SK-N-SH treated with all-trans-retinoic acid at 6 μM for 48 hours (cell line): ENCODE measurements around the gene CSGALNACT2.

Source experiments
- ATAC-seq: fragments of 200-7000 bp; cut with Tn5 transposase; 3 replicates; pipeline ENCODE4 v1.9.1; 2020; ENCODE audit warnings: mild to moderate bottlenecking, moderate library complexity
- ARNTL ChIP-seq: fragments of 450-650 bp; formaldehyde crosslinking; IDR thresholded peaks from 2 replicates; pipeline ENCODE4 v1.5.0; 2020; ENCODE audit warnings: low read depth, mild to moderate bottlenecking, moderate library complexity, borderline replicate concordance
- CSDC2 ChIP-seq: fragments of 250-450 bp; sonication (Bioruptor Pico); IDR thresholded peaks from 2 replicates; pipeline ENCODE4 v1.5.0; 2020; ENCODE audit warnings: mild to moderate bottlenecking, moderate library complexity
- ESRRG ChIP-seq: fragments of 250-450 bp; sonication (Bioruptor Pico); IDR thresholded peaks from 2 replicates; pipeline ENCODE4 v1.6.1; 2021; ENCODE audit warnings: mild to moderate bottlenecking
- GLIS3 ChIP-seq: fragments of 250-450 bp; sonication (Bioruptor Pico); IDR thresholded peaks from 2 replicates; pipeline ENCODE4 v1.5.0; 2020; ENCODE audit warnings: mild to moderate bottlenecking, moderate library complexity
- ISL1 ChIP-seq: fragments of 250-450 bp; sonication (Bioruptor Pico); IDR thresholded peaks from 2 replicates; pipeline ENCODE4 v2.1.2; 2022; ENCODE audit warnings: mild to moderate bottlenecking, moderate library complexity
- OSR1 ChIP-seq: fragments of 250-450 bp; sonication (Bioruptor Pico); IDR thresholded peaks from 2 replicates; pipeline ENCODE4 v1.8.0; 2022; ENCODE audit warnings: moderate library complexity, mild to moderate bottlenecking, inconsistent platforms
- RARB ChIP-seq: fragments of 250-450 bp; sonication (Bioruptor Pico); IDR thresholded peaks from 2 replicates; pipeline ENCODE4 v1.8.0; 2021; ENCODE audit warnings: mild to moderate bottlenecking, moderate library complexity
- SNAI2 ChIP-seq: fragments of 250-450 bp; sonication (Bioruptor Pico); IDR thresholded peaks from 2 replicates; pipeline ENCODE4 v1.5.0; 2020; ENCODE audit warnings: mild to moderate bottlenecking, moderate library complexity
- TCF4 ChIP-seq: fragments of 250-450 bp; sonication (Bioruptor Pico); IDR thresholded peaks from 2 replicates; pipeline ENCODE4 v1.8.0; 2021; ENCODE audit warnings: mild to moderate bottlenecking, moderate library complexity, borderline replicate concordance
- TOX ChIP-seq: fragments of 250-450 bp; sonication (Bioruptor Pico); IDR thresholded peaks from 2 replicates; pipeline ENCODE4 v1.8.0; 2021; ENCODE audit warnings: mild to moderate bottlenecking, moderate library complexity, borderline replicate concordance
- ZC3H10 ChIP-seq: fragments of 250-450 bp; sonication (Bioruptor Pico); IDR thresholded peaks from 2 replicates; pipeline ENCODE4 v1.5.1; 2021; ENCODE audit warnings: mild to moderate bottlenecking, moderate library complexity
- ZFP3 ChIP-seq: fragments of 250-450 bp; sonication (Bioruptor Pico); IDR thresholded peaks from 2 replicates; pipeline ENCODE4 v1.5.0; 2020; ENCODE audit warnings: mild to moderate bottlenecking, moderate library complexity
- ZFP30 ChIP-seq: fragments of 450-650 bp; formaldehyde crosslinking; IDR thresholded peaks from 2 replicates; pipeline ENCODE4 v1.5.0; 2022; ENCODE audit warnings: mild to moderate bottlenecking, moderate library complexity
- ZNF565 ChIP-seq: fragments of 450-650 bp; formaldehyde crosslinking; conservative IDR thresholded peaks from 2 replicates; pipeline ENCODE4 v1.5.0; 2020; ENCODE audit warnings: low read depth, mild to moderate bottlenecking, moderate library complexity
- ZNF8 ChIP-seq: fragments of 450-650 bp; formaldehyde crosslinking; IDR thresholded peaks from 2 replicates; pipeline ENCODE4 v1.5.0; 2020; ENCODE audit warnings: mild to moderate bottlenecking, moderate library complexity
- TF ChIP-seq, protein P1 (sequence below): fragments of 250-450 bp; sonication (Bioruptor Pico); IDR thresholded peaks from 2 replicates; pipeline ENCODE4 v1.8.0; 2020; ENCODE audit warnings: mild to moderate bottlenecking, moderate library complexity, borderline replicate concordance
- TF ChIP-seq, protein P2 (sequence below): fragments of 250-450 bp; sonication (Bioruptor Pico); IDR thresholded peaks from 2 replicates; pipeline ENCODE4 v1.5.0; 2020; ENCODE audit warnings: mild to moderate bottlenecking, moderate library complexity
- TF ChIP-seq, protein P3 (sequence below): fragments of 250-450 bp; sonication (Bioruptor Pico); IDR thresholded peaks from 2 replicates; pipeline ENCODE4 v1.8.0; 2021; ENCODE audit warnings: low read depth, mild to moderate bottlenecking, moderate library complexity, borderline replicate concordance
- TF ChIP-seq, protein P4 (sequence below): fragments of 250-450 bp; sonication (Bioruptor Pico); IDR thresholded peaks from 2 replicates; pipeline ENCODE4 v1.5.1; 2021; ENCODE audit warnings: mild to moderate bottlenecking, moderate library complexity

CSGALNACT2 gene

DNA sequence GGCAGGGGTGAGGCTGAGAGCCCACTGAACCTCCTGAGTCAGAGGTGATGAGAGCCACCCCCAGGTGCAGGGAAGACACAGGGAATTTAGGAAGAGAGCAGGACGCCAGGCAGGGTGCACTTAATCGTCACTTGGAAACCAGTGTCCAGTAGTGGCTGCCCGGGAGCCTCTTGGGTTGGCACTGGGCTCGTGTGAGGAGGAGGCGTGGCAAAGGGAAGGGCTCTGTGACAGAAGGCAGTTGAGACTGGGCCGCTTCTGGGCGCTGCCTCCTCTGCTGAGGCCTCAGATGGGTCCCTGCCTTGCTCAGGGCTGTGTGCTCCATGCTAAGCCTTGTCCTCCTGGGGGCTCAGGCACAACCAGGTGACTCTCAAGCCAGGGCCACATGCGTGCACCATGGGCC lies 48.1 kb upstream of the CSGALNACT2 start:
- ATAC-seq = no peak
- TF ChIP-seq, protein P1, sequence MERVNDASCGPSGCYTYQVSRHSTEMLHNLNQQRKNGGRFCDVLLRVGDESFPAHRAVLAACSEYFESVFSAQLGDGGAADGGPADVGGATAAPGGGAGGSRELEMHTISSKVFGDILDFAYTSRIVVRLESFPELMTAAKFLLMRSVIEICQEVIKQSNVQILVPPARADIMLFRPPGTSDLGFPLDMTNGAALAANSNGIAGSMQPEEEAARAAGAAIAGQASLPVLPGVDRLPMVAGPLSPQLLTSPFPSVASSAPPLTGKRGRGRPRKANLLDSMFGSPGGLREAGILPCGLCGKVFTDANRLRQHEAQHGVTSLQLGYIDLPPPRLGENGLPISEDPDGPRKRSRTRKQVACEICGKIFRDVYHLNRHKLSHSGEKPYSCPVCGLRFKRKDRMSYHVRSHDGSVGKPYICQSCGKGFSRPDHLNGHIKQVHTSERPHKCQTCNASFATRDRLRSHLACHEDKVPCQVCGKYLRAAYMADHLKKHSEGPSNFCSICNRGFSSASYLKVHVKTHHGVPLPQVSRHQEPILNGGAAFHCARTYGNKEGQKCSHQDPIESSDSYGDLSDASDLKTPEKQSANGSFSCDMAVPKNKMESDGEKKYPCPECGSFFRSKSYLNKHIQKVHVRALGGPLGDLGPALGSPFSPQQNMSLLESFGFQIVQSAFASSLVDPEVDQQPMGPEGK = no peak
- TF ChIP-seq, protein P2, sequence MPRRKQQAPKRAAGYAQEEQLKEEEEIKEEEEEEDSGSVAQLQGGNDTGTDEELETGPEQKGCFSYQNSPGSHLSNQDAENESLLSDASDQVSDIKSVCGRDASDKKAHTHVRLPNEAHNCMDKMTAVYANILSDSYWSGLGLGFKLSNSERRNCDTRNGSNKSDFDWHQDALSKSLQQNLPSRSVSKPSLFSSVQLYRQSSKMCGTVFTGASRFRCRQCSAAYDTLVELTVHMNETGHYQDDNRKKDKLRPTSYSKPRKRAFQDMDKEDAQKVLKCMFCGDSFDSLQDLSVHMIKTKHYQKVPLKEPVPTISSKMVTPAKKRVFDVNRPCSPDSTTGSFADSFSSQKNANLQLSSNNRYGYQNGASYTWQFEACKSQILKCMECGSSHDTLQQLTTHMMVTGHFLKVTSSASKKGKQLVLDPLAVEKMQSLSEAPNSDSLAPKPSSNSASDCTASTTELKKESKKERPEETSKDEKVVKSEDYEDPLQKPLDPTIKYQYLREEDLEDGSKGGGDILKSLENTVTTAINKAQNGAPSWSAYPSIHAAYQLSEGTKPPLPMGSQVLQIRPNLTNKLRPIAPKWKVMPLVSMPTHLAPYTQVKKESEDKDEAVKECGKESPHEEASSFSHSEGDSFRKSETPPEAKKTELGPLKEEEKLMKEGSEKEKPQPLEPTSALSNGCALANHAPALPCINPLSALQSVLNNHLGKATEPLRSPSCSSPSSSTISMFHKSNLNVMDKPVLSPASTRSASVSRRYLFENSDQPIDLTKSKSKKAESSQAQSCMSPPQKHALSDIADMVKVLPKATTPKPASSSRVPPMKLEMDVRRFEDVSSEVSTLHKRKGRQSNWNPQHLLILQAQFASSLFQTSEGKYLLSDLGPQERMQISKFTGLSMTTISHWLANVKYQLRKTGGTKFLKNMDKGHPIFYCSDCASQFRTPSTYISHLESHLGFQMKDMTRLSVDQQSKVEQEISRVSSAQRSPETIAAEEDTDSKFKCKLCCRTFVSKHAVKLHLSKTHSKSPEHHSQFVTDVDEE (CRISPR knock-in tag) = no peak
- no peak for TF ChIP-seq ESRRG (CRISPR knock-in tag)
- no peak for TF ChIP-seq SNAI2 (CRISPR knock-in tag)
- TF ChIP-seq RARB (CRISPR knock-in tag) = no peak
- no peak for TF ChIP-seq ZC3H10 (CRISPR knock-in tag)
- TF ChIP-seq ARNTL = no peak
- TF ChIP-seq OSR1 = no peak
- TF ChIP-seq, protein P3, sequence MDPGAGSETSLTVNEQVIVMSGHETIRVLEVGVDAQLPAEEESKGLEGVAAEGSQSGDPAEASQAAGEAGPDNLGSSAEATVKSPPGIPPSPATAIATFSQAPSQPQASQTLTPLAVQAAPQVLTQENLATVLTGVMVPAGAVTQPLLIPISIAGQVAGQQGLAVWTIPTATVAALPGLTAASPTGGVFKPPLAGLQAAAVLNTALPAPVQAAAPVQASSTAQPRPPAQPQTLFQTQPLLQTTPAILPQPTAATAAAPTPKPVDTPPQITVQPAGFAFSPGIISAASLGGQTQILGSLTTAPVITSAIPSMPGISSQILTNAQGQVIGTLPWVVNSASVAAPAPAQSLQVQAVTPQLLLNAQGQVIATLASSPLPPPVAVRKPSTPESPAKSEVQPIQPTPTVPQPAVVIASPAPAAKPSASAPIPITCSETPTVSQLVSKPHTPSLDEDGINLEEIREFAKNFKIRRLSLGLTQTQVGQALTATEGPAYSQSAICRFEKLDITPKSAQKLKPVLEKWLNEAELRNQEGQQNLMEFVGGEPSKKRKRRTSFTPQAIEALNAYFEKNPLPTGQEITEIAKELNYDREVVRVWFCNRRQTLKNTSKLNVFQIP (CRISPR knock-in tag) = no peak
- no peak for TF ChIP-seq ZFP3 (CRISPR knock-in tag)

DNA sequence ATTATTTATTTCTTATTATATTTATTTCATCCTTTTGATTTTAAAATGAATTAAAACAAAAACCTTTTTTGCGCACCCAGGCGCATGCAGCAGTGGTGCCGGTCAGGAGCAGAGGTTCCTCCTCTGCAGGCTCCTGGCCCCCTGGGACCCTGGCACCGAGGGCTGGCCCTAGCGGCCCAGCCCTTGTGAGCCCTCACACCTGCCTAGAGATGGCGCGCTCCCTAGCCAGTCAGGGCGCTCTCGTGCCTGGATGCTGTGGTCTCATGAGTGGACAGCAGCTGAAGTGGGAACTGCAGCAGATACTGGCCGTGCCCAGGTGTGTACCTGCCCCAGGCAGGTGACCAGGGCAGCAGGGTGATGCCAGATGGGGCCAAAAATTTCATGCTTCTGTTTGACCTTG lies 47.6 kb upstream of the CSGALNACT2 start:
- ATAC-seq = no peak
- TF ChIP-seq GLIS3 (CRISPR knock-in tag) (no peak), ARNTL (no peak), CSDC2 (no peak), ZNF565 (CRISPR knock-in tag) (no peak), ESRRG (CRISPR knock-in tag) (no peak), ZFP3 (CRISPR knock-in tag) (no peak), ZNF8 (CRISPR knock-in tag) (no peak), RARB (CRISPR knock-in tag) (no peak), TOX (no peak), ISL1 (CRISPR knock-in tag) (no peak), ZC3H10 (CRISPR knock-in tag) (no peak), OSR1 (no peak)
- TF ChIP-seq, protein P3 (CRISPR knock-in tag) = no peak
- TF ChIP-seq, protein P1 = no peak
- TF ChIP-seq, protein P4, sequence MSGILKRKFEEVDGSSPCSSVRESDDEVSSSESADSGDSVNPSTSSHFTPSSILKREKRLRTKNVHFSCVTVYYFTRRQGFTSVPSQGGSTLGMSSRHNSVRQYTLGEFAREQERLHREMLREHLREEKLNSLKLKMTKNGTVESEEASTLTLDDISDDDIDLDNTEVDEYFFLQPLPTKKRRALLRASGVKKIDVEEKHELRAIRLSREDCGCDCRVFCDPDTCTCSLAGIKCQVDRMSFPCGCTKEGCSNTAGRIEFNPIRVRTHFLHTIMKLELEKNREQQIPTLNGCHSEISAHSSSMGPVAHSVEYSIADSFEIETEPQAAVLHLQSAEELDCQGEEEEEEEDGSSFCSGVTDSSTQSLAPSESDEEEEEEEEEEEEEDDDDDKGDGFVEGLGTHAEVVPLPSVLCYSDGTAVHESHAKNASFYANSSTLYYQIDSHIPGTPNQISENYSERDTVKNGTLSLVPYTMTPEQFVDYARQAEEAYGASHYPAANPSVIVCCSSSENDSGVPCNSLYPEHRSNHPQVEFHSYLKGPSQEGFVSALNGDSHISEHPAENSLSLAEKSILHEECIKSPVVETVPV (CRISPR knock-in tag) = no peak
- TF ChIP-seq, all 23 proteins: peak for 0

DNA sequence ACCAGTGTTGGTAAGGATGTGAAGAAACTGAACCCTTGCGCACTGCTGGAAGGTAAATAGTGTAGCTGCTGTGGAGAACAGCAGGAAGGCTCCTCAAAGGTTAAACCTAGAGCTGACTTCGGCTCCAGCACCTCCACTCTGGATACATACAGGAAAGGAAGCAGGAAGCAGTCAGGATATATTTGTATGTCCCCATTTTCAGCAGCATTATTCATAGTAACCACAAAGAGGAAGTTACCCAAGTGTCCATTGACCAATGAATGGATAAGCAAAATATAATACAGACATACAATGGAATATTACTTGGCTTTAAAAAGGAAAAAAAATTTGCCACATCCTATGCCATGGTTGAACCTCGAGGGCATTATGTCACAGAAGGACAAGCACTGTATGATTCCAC lies 46.4 kb upstream of the CSGALNACT2 start:
- no peak for ATAC-seq
- TF ChIP-seq GLIS3 (CRISPR knock-in tag) = no peak
- TF ChIP-seq ZC3H10 (CRISPR knock-in tag) = no peak
- TF ChIP-seq ZFP3 (CRISPR knock-in tag) = no peak
- no peak for TF ChIP-seq ESRRG (CRISPR knock-in tag)
- no peak for TF ChIP-seq ISL1 (CRISPR knock-in tag)
- TF ChIP-seq TCF4 (CRISPR knock-in tag) = no peak
- TF ChIP-seq SNAI2 (CRISPR knock-in tag) = no peak
- no peak for TF ChIP-seq CSDC2
- TF ChIP-seq OSR1 = no peak
- TF ChIP-seq ZNF8 (CRISPR knock-in tag) = no peak
- TF ChIP-seq, protein P2 (CRISPR knock-in tag) = no peak
- TF ChIP-seq, protein P1 = no peak
- TF ChIP-seq ZFP30 = no peak
